GM19351 (cell line): Measurements from ENCODE around the gene STRADA.
"Not testable (repeated sequence)": the region's sequence is repeated elsewhere in the genome, so short reads cannot be mapped to it uniquely, and the experiment has no call there.

Experiments
- ATAC-seq: cut with Tn5 transposase; IDR thresholded peaks from one replicate; pipeline ENCODE4 v1.9.1; 2021; ENCODE audit warnings: mild to moderate bottlenecking, moderate library complexity; ENCODE audit not compliant: unreplicated experiment

Gene STRADA

DNA sequence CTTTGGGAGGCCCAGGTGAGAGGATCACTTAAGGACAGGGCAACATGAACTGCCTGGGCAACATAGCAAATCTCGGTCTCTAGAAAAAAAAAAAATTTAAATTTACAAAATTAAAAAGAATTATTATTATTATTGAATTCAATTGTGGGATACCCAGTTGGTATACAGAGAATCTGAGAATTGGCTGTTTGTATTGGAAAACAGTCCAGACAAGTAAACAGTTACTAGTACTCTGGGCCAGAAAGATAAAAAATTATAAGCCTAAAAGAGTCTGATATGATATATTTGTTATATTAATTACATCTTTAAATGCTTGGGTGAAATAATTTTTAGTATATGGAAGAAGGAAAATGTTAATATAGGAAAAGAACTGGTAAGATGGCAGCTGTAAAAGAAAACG, 16.8 kb upstream of the STRADA start:
- no peak for ATAC-seq

DNA sequence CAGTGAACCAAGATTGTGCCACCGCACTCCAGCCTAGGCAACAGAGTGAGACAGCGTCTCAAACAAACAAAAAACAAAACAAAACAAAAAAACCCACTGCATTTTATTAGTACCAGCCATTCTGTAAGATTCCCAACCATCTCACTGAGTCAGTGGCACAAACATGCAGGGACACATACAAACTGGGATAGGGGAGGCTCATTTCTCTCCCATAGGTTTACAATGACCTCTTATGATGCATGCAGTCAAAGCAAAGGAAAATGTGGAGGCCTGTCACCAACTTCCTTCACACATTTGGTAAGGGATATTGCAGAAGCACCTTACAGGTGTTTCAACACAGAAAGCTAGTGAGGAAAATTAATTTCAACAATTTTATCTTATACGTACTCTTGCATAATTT, 12.4 kb upstream of the STRADA start:
- no peak for ATAC-seq

- ATAC-seq, result no peak
Observed at GRCh38 chr17:63753215-63753614, 11.6 kb upstream of the STRADA start.

- no peak for ATAC-seq
Observed at GRCh38 chr17:63752707-63753106, 11.1 kb upstream of the STRADA start.

- ATAC-seq, result no peak
Observed at GRCh38 chr17:63751806-63752205, 10.2 kb upstream of the STRADA start.

- no peak for ATAC-seq
Observed at GRCh38 chr17:63741143-63741407, 524 bp downstream of the STRADA start.

- no peak for ATAC-seq
Observed at GRCh38 chr17:63740464-63741142, 996 bp downstream of the STRADA start.

- no peak for ATAC-seq
Observed at GRCh38 chr17:63735691-63736090, 5.9 kb downstream of the STRADA start.

DNA sequence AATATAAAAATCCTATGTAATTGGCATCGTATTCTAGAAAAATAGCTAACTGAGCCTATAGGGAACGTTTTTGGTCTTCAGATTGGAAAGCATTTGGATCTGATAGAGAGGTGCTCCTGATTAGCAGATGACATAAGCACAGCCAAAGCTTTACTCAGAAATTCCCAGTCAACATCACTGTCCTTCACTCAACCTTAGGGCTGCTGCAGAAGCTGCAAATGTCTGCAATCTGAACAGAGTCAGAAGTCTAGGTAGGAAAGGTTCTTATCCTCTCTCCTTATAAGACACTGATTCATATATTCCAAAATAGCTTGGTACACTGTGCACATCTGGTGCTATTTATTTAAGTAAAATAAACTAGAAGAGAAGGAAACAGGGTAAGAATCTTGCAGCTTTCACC, 19.2 kb downstream of the STRADA start:
- no peak for ATAC-seq

- ATAC-seq, result not testable (repeated sequence)
Observed at GRCh38 chr17:63720194-63720593, 21.4 kb downstream of the STRADA start.

- ATAC-seq, result no peak
Observed at GRCh38 chr17:63718988-63719387, 22.6 kb downstream of the STRADA start.

DNA sequence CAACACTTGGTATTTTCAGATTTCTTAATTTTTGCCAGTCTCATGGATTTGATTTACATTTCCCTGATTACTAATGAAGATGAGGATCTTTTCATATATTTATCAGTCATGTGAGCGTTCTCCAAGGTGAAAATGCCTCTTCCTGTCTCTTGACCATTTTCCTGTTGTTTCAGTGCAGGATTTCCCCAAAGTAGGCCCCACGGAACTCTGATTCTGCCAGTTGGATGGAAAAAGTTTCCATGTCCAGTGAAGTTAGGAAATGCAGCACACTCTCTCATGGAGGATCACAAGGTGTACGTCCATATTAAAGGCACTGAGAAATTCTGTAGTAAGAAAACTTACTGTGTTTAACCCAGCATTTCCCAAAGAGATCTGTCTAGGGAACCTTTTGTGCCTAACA, 25.2 kb downstream of the STRADA start:
- no peak for ATAC-seq

GRCh38 chr17:63714550-63715277, 26.9 kb downstream of the STRADA start:
- ATAC-seq, result no peak

- ATAC-seq, result no peak
Observed at GRCh38 chr17:63709110-63709509, 32.5 kb downstream of the STRADA start.

- no peak for ATAC-seq
Observed at GRCh38 chr17:63707151-63707550, 34.4 kb downstream of the STRADA start.

- ATAC-seq, result no peak
Observed at GRCh38 chr17:63706336-63707082, 35.1 kb downstream of the STRADA start.

- ATAC-seq, result no peak
Observed at GRCh38 chr17:63705657-63706056, 35.9 kb downstream of the STRADA start.

GRCh38 chr17:63704836-63705235, 36.8 kb downstream of the STRADA start:
- ATAC-seq, result no peak

GRCh38 chr17:63704259-63704576, 37.4 kb downstream of the STRADA start:
- no peak for ATAC-seq

DNA sequence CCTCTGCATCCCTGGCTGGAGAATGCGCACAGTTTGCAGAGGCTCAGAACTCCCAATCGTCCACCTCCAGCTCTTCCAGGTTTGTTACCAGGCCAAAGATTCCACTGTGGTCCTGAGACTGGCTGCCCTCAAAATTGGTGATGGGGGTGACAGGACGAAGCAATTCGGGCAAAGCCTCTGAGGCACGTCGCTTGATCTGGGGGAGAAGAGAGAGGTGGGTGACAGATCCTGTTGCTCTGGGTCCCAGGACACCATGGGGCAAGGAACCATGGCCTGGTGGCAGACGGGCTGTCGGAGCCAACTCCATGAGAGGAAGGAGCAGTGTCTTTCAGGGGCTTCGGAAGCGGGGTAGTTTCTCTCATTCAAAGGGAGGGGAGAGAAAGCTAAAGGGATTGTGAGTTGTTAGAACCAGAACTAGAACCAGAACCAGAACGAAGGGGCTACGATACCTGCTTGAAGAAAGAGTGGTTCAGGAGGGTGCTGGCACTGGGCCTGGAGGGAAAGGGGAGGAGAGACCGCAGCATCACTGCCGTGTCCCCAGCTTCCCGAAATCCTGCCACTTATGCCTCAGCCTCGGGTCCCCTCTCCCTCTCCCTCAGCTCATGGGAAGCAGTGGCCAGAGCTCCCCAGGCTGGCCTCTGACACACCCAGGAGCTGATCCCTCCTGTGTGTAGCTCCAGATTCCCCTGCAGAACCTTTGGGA, 37.9 kb downstream of the STRADA start:
- no peak for ATAC-seq

DNA sequence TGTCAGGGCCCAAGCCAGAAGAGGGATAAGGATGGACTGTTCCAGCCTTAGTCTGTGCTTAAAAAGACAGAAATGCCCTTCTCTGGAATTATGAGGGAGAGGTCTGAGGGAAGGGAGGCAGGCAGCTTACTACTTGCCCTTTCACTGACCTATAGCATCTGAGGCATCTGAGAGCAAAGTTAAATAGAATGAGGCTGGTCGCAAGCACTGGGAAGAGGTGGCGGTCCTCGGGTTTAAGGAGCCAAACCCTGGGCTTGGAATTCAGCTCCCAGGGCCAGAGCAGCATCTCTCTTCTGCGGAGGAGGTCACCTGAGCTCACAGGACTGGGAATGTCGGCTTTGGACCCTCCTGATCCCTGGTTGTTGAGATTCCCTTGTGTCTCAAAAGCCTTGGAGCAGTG, 38.6 kb downstream of the STRADA start:
- ATAC-seq, result no peak

GRCh38 chr17:63702721-63703015, 38.9 kb downstream of the STRADA start:
- ATAC-seq, result no peak
